ENCODE results near the gene GATAD2A. TPM values are rescaled to one million over a fixed set of nuclear protein-coding genes. Genes with fewer than 3 reads are reported as not detected.

The GATAD2A gene
- total RNA-seq, 1 donor from 2014 or later = 150 TPM

- H3K4me1 Mint-ChIP-seq = peaks cover 4% of the 10 kb centered on the region
- H3K27me3 Mint-ChIP-seq (ENCODE audit: low read depth) = no peaks in the 10 kb centered on the region
- DNase-seq (ENCODE audit: low read depth, low spot score) = peak; percentile 63
- no peak overlapping the region for H3K27ac Mint-ChIP-seq (ENCODE audit: unreplicated experiment)
- H3K4me3 Mint-ChIP-seq = no peak overlapping the region
- H3K36me3 Mint-ChIP-seq (ENCODE audit: low read depth) = no peaks in the 10 kb centered on the region
- H3K9me3 Mint-ChIP-seq = no peaks in the 10 kb centered on the region
- TF ChIP-seq CTCF (conservative IDR thresholded peaks at IDR 0.05) = peak; percentile 69
Observed at GRCh38 chr19:19552798-19553197, 147.3 kb downstream of the GATAD2A start.

- H3K9me3 Mint-ChIP-seq = no peaks in the 10 kb centered on the region
- H3K36me3 Mint-ChIP-seq (ENCODE audit: low read depth) = no peaks in the 10 kb centered on the region
- no peak overlapping the region for H3K4me3 Mint-ChIP-seq
- H3K4me1 Mint-ChIP-seq = peaks cover 4% of the 10 kb centered on the region
- no peak overlapping the region for H3K27ac Mint-ChIP-seq (ENCODE audit: unreplicated experiment)
- no peak for DNase-seq (ENCODE audit: low read depth, low spot score)
- H3K27me3 Mint-ChIP-seq (ENCODE audit: low read depth) = no peaks in the 10 kb centered on the region
- TF ChIP-seq CTCF (conservative IDR thresholded peaks at IDR 0.05) = no peak
Observed at GRCh38 chr19:19553670-19554069, 148.2 kb downstream of the GATAD2A start.

GRCh38 chr19:19554074-19555023 lies 148.9 kb downstream of the GATAD2A start:
- Mint-ChIP-seq H3K4me1 (no peaks in the 10 kb centered on the region), H3K36me3 (ENCODE audit: low read depth) (no peaks in the 10 kb centered on the region), H3K27ac (ENCODE audit: unreplicated experiment) (no peak overlapping the region), H3K27me3 (ENCODE audit: low read depth) (no peaks in the 10 kb centered on the region), H3K4me3 (no peak overlapping the region), H3K9me3 (no peaks in the 10 kb centered on the region)
- TF ChIP-seq CTCF (conservative IDR thresholded peaks at IDR 0.05) = peak; percentile 75
- DNase-seq (ENCODE audit: low read depth, low spot score) = peak; percentile 70

- H3K36me3 Mint-ChIP-seq (ENCODE audit: low read depth) = no peaks in the 10 kb centered on the region
- TF ChIP-seq CTCF (conservative IDR thresholded peaks at IDR 0.05) = no peak
- no peaks in the 10 kb centered on the region for H3K4me1 Mint-ChIP-seq
- no peak overlapping the region for H3K4me3 Mint-ChIP-seq
- H3K9me3 Mint-ChIP-seq = no peaks in the 10 kb centered on the region
- no peak for DNase-seq (ENCODE audit: low read depth, low spot score)
- no peak overlapping the region for H3K27ac Mint-ChIP-seq (ENCODE audit: unreplicated experiment)
- H3K27me3 Mint-ChIP-seq (ENCODE audit: low read depth) = no peaks in the 10 kb centered on the region
Observed at GRCh38 chr19:19558055-19558454, 152.6 kb downstream of the GATAD2A start.

Small RNA genes within 50 kb of the gene (microRNA-seq; reads per million reads assigned to microRNA genes)
- gene MIR640 = not detected

Other genes starting within 250 kb of the GATAD2A start
- gene MEF2B, start 235.4 kb upstream of the GATAD2A start, total RNA-seq = 1.4 and 1.5 TPM in 2 replicates
- gene BORCS8, start 213.5 kb upstream of the GATAD2A start, total RNA-seq = 23.6 and 28.0 TPM in 2 replicates
- gene RFXANK, start 213.4 kb upstream of the GATAD2A start, total RNA-seq = 107 and 111 TPM in 2 replicates
- 17.6 and 18.6 TPM in 2 replicates for gene NR2C2AP, start 202.3 kb upstream of the GATAD2A start, total RNA-seq
- gene NCAN, start 193.7 kb upstream of the GATAD2A start, total RNA-seq = 12.3 and 13.8 TPM in 2 replicates
- gene TM6SF2, start 132.4 kb upstream of the GATAD2A start, total RNA-seq = 5.5 and 5.7 TPM in 2 replicates
- 89.9 and 101 TPM in 2 replicates for gene SUGP1, start 85.2 kb upstream of the GATAD2A start, total RNA-seq
- 68.8 and 70.8 TPM in 2 replicates for gene MAU2, start 84.8 kb upstream of the GATAD2A start, total RNA-seq
- 2.7 and 2.9 TPM in 2 replicates for gene TSSK6, start 109.9 kb downstream of the GATAD2A start, total RNA-seq
- gene NDUFA13, start 110.5 kb downstream of the GATAD2A start, total RNA-seq = 371 and 389 TPM in 2 replicates
- 15.0 and 18.1 TPM in 2 replicates for gene YJEFN3, start 123.2 kb downstream of the GATAD2A start, total RNA-seq
- 2.7 and 2.9 TPM in 2 replicates for gene CILP2, start 132.6 kb downstream of the GATAD2A start, total RNA-seq
- 7.5 and 7.7 TPM in 2 replicates for gene PBX4, start 213.0 kb downstream of the GATAD2A start, total RNA-seq
- gene LPAR2, start 222.5 kb downstream of the GATAD2A start, total RNA-seq = 115 and 116 TPM in 2 replicates
- gene GMIP, start 238.0 kb downstream of the GATAD2A start, total RNA-seq = 20.6 and 25.1 TPM in 2 replicates

All from neural crest cell (in vitro differentiated cells).